IMR-90 (cell line): ENCODE results near the gene TRAPPC10.

Experiments
- CEBPB ChIP-seq: IDR thresholded peaks from 2 replicates; pipeline ENCODE4 v1.6.1; 2012; ENCODE audit warnings: low read depth, low read length, improper control_type of control experiment
- POLR2A ChIP-seq: IDR thresholded peaks from 2 replicates; pipeline ENCODE4 v1.6.1; 2012; ENCODE audit warnings: mild to moderate bottlenecking, low read depth, low read length
- RAD21 ChIP-seq: IDR thresholded peaks from 2 replicates; pipeline ENCODE4 v1.6.1; 2012; ENCODE audit warnings: low read length, improper control_type of control experiment
- RFX5 ChIP-seq: IDR thresholded peaks from 2 replicates; pipeline ENCODE4 v1.8.0; 2012; ENCODE audit warnings: low read depth, mild to moderate bottlenecking, low read length, moderate library complexity
- SMC3 ChIP-seq: fragments of 150-350 bp; IDR thresholded peaks from 2 replicates; pipeline ENCODE4 v1.6.1; 2016; ENCODE audit warnings: low read depth, mild to moderate bottlenecking, antibody characterized with exemption, low read length, moderate library complexity
- TF ChIP-seq, protein P1 (sequence below): conservative IDR thresholded peaks from 2 replicates; pipeline ENCODE4 v1.5.1; 2012; ENCODE audit warnings: mild to moderate bottlenecking, low read depth, low read length, improper control_type of control experiment
- TF ChIP-seq, protein P2 (sequence below): fragments of 150-350 bp; IDR thresholded peaks from 2 replicates; pipeline ENCODE4 v1.6.1; 2017; ENCODE audit warnings: mild to moderate bottlenecking, antibody characterized with exemption, low read length, low read depth

DNA sequence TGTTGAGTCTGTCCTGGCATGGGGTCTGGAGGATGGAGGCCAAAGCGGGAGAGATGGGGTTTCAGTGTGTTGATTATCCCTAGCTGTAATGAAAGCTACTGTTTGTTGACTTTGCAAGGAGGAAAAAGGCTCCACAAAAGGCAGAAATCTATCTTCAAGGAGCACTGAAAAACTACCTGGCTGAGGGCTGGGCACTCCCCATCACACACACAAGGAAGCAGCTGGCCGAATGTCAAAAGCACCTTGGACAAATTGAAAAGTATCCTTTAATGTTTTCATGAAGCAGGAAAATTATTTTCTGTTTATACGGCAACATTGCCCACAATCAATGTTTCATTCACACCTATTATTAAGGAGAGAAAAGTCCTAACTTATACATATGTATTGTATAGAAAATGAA, 67.3 kb downstream of the TRAPPC10 start:
- TF ChIP-seq POLR2A (no peak), RFX5 (no peak), CEBPB (no peak), RAD21 (no peak), SMC3 (no peak)
- TF ChIP-seq, protein P1, sequence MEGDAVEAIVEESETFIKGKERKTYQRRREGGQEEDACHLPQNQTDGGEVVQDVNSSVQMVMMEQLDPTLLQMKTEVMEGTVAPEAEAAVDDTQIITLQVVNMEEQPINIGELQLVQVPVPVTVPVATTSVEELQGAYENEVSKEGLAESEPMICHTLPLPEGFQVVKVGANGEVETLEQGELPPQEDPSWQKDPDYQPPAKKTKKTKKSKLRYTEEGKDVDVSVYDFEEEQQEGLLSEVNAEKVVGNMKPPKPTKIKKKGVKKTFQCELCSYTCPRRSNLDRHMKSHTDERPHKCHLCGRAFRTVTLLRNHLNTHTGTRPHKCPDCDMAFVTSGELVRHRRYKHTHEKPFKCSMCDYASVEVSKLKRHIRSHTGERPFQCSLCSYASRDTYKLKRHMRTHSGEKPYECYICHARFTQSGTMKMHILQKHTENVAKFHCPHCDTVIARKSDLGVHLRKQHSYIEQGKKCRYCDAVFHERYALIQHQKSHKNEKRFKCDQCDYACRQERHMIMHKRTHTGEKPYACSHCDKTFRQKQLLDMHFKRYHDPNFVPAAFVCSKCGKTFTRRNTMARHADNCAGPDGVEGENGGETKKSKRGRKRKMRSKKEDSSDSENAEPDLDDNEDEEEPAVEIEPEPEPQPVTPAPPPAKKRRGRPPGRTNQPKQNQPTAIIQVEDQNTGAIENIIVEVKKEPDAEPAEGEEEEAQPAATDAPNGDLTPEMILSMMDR: no peak
- TF ChIP-seq, protein P2, sequence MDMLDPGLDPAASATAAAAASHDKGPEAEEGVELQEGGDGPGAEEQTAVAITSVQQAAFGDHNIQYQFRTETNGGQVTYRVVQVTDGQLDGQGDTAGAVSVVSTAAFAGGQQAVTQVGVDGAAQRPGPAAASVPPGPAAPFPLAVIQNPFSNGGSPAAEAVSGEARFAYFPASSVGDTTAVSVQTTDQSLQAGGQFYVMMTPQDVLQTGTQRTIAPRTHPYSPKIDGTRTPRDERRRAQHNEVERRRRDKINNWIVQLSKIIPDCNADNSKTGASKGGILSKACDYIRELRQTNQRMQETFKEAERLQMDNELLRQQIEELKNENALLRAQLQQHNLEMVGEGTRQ: no peak
